GM23338 (cell line): ENCODE results near the gene SYNE2. TPM values are rescaled to one million over a fixed set of nuclear protein-coding genes. Genes with fewer than 3 reads are reported as not detected.

Experiments
- ATAC-seq: fragments of 200-7000 bp; cut with Tn5 transposase; 3 replicates; pipeline ENCODE4 v1.9.1; 2020
- DNase-seq: peaks from one replicate; pipeline ENCODE4 v3.0.0-alpha.2; 2015; ENCODE audit warnings: low spot score
- H2AFZ ChIP-seq: fragments of 200-600 bp; sonication (generic); 2 replicates; pipeline ENCODE4 v1.8.0; 2016; ENCODE audit warnings: antibody characterized with exemption, mild to moderate bottlenecking, moderate library complexity
- H3F3A ChIP-seq: fragments of 200-600 bp; sonication (generic); replicated peaks from 2 replicates; pipeline ENCODE4 v1.8.0; 2017; ENCODE audit warnings: antibody characterized with exemption, mixed run types, low read depth
- H3K27ac ChIP-seq: fragments of 200-600 bp; sonication (generic); 2 replicates; pipeline ENCODE4 v1.6.1; 2016; ENCODE audit warnings: low read depth
- H3K27me3 ChIP-seq: fragments of 200-600 bp; sonication (generic); 2 replicates; pipeline ENCODE4 v1.8.0; 2016; ENCODE audit warnings: mild to moderate bottlenecking, mixed run types, moderate library complexity; ENCODE audit not compliant: insufficient read depth
- H3K36me3 ChIP-seq: fragments of 200-600 bp; sonication (generic); 2 replicates; pipeline ENCODE4 v1.8.0; 2016; ENCODE audit warnings: mild to moderate bottlenecking; ENCODE audit not compliant: insufficient read depth
- H3K4me1 ChIP-seq: fragments of 200-600 bp; sonication (generic); 2 replicates; pipeline ENCODE4 v1.8.0; 2016; ENCODE audit warnings: mild to moderate bottlenecking, moderate library complexity; ENCODE audit not compliant: insufficient read depth
- H3K4me2 ChIP-seq: fragments of 200-600 bp; sonication (generic); 2 replicates; pipeline ENCODE4 v1.7.1; 2017; ENCODE audit warnings: mixed run types
- H3K4me3 ChIP-seq: fragments of 200-600 bp; sonication (generic); 2 replicates; pipeline ENCODE4 v1.6.1; 2016; ENCODE audit warnings: mixed run types
- H3K79me2 ChIP-seq: fragments of 200-600 bp; sonication (generic); replicated peaks from 2 replicates; pipeline ENCODE4 v1.8.0; 2017; ENCODE audit warnings: mild to moderate bottlenecking; ENCODE audit not compliant: insufficient read depth
- H3K9me2 ChIP-seq: fragments of 200-600 bp; sonication (generic); 2 replicates; pipeline ENCODE4 v1.8.0; 2017; ENCODE audit not compliant: insufficient read depth
- H4K20me1 ChIP-seq: fragments of 200-600 bp; sonication (generic); replicated peaks from 2 replicates; pipeline ENCODE4 v1.8.0; 2017; ENCODE audit warnings: mild to moderate bottlenecking; ENCODE audit not compliant: insufficient read depth
- H3K27ac Mint-ChIP-seq: 2 replicates; pipeline ENCODE4 v1.8.0; 2020; ENCODE audit warnings: inconsistent platforms, mild to moderate bottlenecking, moderate library complexity, mixed read lengths
- H3K27me3 Mint-ChIP-seq: 3 replicates; pipeline ENCODE4 v1.8.0; 2022; ENCODE audit warnings: low read depth, mild to moderate bottlenecking, moderate library complexity, mixed read lengths, inconsistent platforms; ENCODE audit not compliant: insufficient read depth, poor library complexity
- H3K36me3 Mint-ChIP-seq: 3 replicates; pipeline ENCODE4 v1.8.0; 2021; ENCODE audit warnings: low read depth, mild to moderate bottlenecking, inconsistent platforms, moderate library complexity, mixed read lengths
- H3K4me1 Mint-ChIP-seq: 3 replicates; pipeline ENCODE4 v1.8.0; 2020; ENCODE audit warnings: mild to moderate bottlenecking, inconsistent platforms, mixed read lengths
- H3K4me3 Mint-ChIP-seq: 3 replicates; pipeline ENCODE4 v1.8.0; 2021; ENCODE audit warnings: moderate library complexity, mild to moderate bottlenecking, inconsistent platforms, mixed read lengths
- H3K9me3 Mint-ChIP-seq: 3 replicates; pipeline ENCODE4 v1.8.0; 2020; ENCODE audit warnings: moderate library complexity, mild to moderate bottlenecking, inconsistent platforms, mixed read lengths
- CREB1 ChIP-seq: fragments of 250-450 bp; sonication (Bioruptor Pico); IDR thresholded peaks from 2 replicates; pipeline ENCODE4 v1.5.0; 2020; ENCODE audit warnings: low read depth, mild to moderate bottlenecking, moderate library complexity
- CTCF ChIP-seq, 2 experiments: fragments of 200-600 bp in 1 of 2; sonication (generic) in 1 of 2; conservative IDR thresholded peaks; 2 replicates each; pipeline versions ENCODE4 v1.5.1 to v1.6.1; 2016 to 2017; ENCODE audit warnings: antibody characterized with exemption in 2 of 2, low read depth in 2 of 2, mild to moderate bottlenecking in 2 of 2, moderate library complexity in 1 of 2
- ETS1 ChIP-seq: IDR thresholded peaks from 2 replicates; pipeline ENCODE4 v1.6.1; 2016; ENCODE audit warnings: antibody characterized with exemption
- EZH2 ChIP-seq: fragments of 200-600 bp; sonication (generic); IDR thresholded peaks from one replicate; pipeline ENCODE4 v1.8.0; 2017; ENCODE audit warnings: antibody characterized with exemption, mild to moderate bottlenecking, low read depth; ENCODE audit not compliant: unreplicated experiment
- EZH2phosphoT487 ChIP-seq: fragments of 200-600 bp; sonication (generic); IDR thresholded peaks from one replicate; pipeline ENCODE4 v1.8.1; 2018; ENCODE audit warnings: antibody characterized with exemption; ENCODE audit not compliant: unreplicated experiment
- JUNB ChIP-seq: IDR thresholded peaks from one replicate; pipeline ENCODE4 v1.6.1; 2016; ENCODE audit warnings: antibody characterized with exemption; ENCODE audit not compliant: unreplicated experiment
- NANOG ChIP-seq: IDR thresholded peaks from 2 replicates; pipeline ENCODE4 v1.6.1; 2016; ENCODE audit warnings: antibody characterized with exemption, borderline replicate concordance
- POLR2AphosphoS5 ChIP-seq: IDR thresholded peaks from 2 replicates; pipeline ENCODE4 v1.6.1; 2016; ENCODE audit warnings: antibody characterized with exemption, low read depth
- STAT1 ChIP-seq: IDR thresholded peaks from one replicate; pipeline ENCODE4 v1.6.1; 2016; ENCODE audit warnings: antibody characterized with exemption; ENCODE audit not compliant: unreplicated experiment
- ZNF114 ChIP-seq: fragments of 250-450 bp; sonication (Bioruptor Pico); IDR thresholded peaks from 2 replicates; pipeline ENCODE4 v1.5.0; 2020; ENCODE audit warnings: mild to moderate bottlenecking, moderate library complexity
- ZNF331 ChIP-seq: fragments of 250-450 bp; sonication (Bioruptor Pico); IDR thresholded peaks from 2 replicates; pipeline ENCODE4 v1.5.0; 2020; ENCODE audit warnings: low read depth, mild to moderate bottlenecking, moderate library complexity
- ZNF462 ChIP-seq: fragments of 250-450 bp; sonication (Bioruptor Pico); IDR thresholded peaks from 2 replicates; pipeline ENCODE4 v1.5.0; 2020; ENCODE audit warnings: mild to moderate bottlenecking, moderate library complexity
- polyA plus RNA-seq: library from polyadenylated mRNA; unstranded; fragments of >200 nt; fragmentation: Nextera tagmentation; extraction: Ambion mirVana; gene quantifications from 2 replicates; pipeline ENCODE4 v1.2.1, GENCODE V29; 2016
- total RNA-seq: library from RNA; depleted of rRNA; stranded (reverse); fragments of >200 nt; shearing (Covaris generic); gene quantifications from 2 replicates; pipeline ENCODE4 v1.2.3, GENCODE V29; 2014
- TF ChIP-seq, protein P1 (sequence below): IDR thresholded peaks from one replicate; pipeline ENCODE4 v1.6.1; 2018; ENCODE audit warnings: antibody characterized with exemption; ENCODE audit not compliant: unreplicated experiment

Gene SYNE2
- total and polyA plus RNA-seq, 2 experiments from 2014 or later = 34.3 to 86.5 TPM

DNA sequence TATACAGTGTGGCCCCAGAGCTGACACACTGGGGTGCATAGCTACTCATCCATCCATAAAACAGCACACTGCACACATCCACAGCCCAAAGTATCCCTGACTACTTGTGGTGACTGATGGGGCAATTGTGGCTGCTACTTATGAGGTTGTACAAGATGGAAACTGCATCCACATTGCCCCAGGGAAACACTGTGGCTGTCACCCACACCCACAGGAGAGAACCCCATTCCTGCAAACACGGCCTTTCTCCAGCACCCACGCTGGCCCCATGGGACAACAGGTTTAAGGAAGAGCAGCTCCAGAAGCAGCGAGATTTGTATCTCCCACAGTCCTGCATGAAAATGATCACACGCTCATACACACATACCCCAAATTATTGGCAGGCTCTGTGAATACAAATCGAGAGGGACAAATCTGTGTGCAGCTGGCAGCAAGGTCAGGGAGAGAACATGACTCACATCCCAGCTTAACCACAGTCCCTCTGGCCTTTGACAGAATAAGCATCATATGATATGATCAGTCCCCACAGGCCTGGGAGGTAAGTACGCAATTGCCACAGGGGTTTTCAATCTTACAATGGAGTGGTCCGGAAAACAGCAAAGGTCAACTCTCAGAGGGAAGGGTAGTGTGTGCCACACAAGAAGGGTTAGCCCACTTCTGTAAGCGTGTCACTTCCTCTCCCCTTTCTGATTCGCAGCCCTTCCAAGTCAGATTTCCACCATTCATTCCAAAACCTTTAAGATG, 379.5 kb downstream of the SYNE2 start:
- no peak overlapping the region for H3K27ac Mint-ChIP-seq
- no peaks in the 10 kb centered on the region for H3K9me3 Mint-ChIP-seq
- ATAC-seq (no peak), DNase-seq (no peak)
- H3K36me3 Mint-ChIP-seq = peaks cover 12% of the 10 kb centered on the region; the same call in 2 of the 3 replicates
- no peaks in the 10 kb centered on the region for H3K9me2 ChIP-seq
- no peaks in the 10 kb centered on the region; the same call in 1 of the 2 replicates for H4K20me1 ChIP-seq
- H3K4me1 ChIP-seq = no peaks in the 10 kb centered on the region
- no peak overlapping the region; the same call in 1 of the 2 replicates for H3K27ac ChIP-seq
- H3K4me3 Mint-ChIP-seq = no peak overlapping the region
- peaks cover 7% of the 10 kb centered on the region; the same call in 1 of the 2 replicates for H3K36me3 ChIP-seq
- peaks cover 10% of the 10 kb centered on the region for H3K27me3 Mint-ChIP-seq
- no peaks in the 10 kb centered on the region for H3K27me3 ChIP-seq
- no peaks in the 10 kb centered on the region for H3K4me1 Mint-ChIP-seq
- no peak overlapping the region for H3K4me3 ChIP-seq
- H3K79me2 ChIP-seq = no peaks in the 10 kb centered on the region
- TF ChIP-seq EZH2phosphoT487 (no peak), NANOG (no peak), EZH2 (no peak), ZNF114 (CRISPR knock-in tag) (no peak), ZNF462 (no peak), POLR2AphosphoS5 (no peak), STAT1 (no peak), ETS1 (no peak), CTCF (conservative IDR thresholded peaks at IDR 0.05; ENCODE audit: low read depth in 2 of 2) (no peak), CREB1 (CRISPR knock-in tag) (no peak), ZNF331 (no peak), JUNB (no peak)
- TF ChIP-seq, protein P1, sequence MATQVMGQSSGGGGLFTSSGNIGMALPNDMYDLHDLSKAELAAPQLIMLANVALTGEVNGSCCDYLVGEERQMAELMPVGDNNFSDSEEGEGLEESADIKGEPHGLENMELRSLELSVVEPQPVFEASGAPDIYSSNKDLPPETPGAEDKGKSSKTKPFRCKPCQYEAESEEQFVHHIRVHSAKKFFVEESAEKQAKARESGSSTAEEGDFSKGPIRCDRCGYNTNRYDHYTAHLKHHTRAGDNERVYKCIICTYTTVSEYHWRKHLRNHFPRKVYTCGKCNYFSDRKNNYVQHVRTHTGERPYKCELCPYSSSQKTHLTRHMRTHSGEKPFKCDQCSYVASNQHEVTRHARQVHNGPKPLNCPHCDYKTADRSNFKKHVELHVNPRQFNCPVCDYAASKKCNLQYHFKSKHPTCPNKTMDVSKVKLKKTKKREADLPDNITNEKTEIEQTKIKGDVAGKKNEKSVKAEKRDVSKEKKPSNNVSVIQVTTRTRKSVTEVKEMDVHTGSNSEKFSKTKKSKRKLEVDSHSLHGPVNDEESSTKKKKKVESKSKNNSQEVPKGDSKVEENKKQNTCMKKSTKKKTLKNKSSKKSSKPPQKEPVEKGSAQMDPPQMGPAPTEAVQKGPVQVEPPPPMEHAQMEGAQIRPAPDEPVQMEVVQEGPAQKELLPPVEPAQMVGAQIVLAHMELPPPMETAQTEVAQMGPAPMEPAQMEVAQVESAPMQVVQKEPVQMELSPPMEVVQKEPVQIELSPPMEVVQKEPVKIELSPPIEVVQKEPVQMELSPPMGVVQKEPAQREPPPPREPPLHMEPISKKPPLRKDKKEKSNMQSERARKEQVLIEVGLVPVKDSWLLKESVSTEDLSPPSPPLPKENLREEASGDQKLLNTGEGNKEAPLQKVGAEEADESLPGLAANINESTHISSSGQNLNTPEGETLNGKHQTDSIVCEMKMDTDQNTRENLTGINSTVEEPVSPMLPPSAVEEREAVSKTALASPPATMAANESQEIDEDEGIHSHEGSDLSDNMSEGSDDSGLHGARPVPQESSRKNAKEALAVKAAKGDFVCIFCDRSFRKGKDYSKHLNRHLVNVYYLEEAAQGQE = no peak
- H3K4me2 ChIP-seq = no peak overlapping the region
- H3F3A ChIP-seq = no peaks in the 10 kb centered on the region
- no peak overlapping the region for H2AFZ ChIP-seq
